ENCODE measurements around the gene EMILIN2. TPM values are rescaled to one million over a fixed set of nuclear protein-coding genes. Genes with fewer than 3 reads are reported as not detected.
A peak's percentile ranks its signal among the peaks of the same experiment; 100 is the strongest.

The EMILIN2 gene
- total RNA-seq, 1 experiment from 2014 or later = 0.06 TPM

GRCh38 chr18:2918761-2919550, 72.2 kb downstream of the EMILIN2 start:
- Histone ChIP-seq H3K4me3 (no peak overlapping the region), H3K4me1 (no peaks in the 10 kb centered on the region), H3K27ac (no peak overlapping the region), H3K27me3 (no peaks in the 10 kb centered on the region), H3K9me3 (replicated peaks) (no peaks in the 10 kb centered on the region), H3K36me3 (peaks cover 8% of the 10 kb centered on the region; the same call in 1 of the 2 replicates)
- DNase-seq = no peak

- no peak for DNase-seq
- no peaks in the 10 kb centered on the region for H3K27me3 ChIP-seq
- no peak overlapping the region for H3K27ac ChIP-seq
- H3K4me1 ChIP-seq = no peaks in the 10 kb centered on the region
- H3K4me3 ChIP-seq = no peak overlapping the region
- H3K9me3 ChIP-seq (replicated peaks) = no peaks in the 10 kb centered on the region
- H3K36me3 ChIP-seq = peaks cover 7% of the 10 kb centered on the region; the same call in 1 of the 2 replicates
Observed at GRCh38 chr18:2919600-2919999, 72.8 kb downstream of the EMILIN2 start.

DNA sequence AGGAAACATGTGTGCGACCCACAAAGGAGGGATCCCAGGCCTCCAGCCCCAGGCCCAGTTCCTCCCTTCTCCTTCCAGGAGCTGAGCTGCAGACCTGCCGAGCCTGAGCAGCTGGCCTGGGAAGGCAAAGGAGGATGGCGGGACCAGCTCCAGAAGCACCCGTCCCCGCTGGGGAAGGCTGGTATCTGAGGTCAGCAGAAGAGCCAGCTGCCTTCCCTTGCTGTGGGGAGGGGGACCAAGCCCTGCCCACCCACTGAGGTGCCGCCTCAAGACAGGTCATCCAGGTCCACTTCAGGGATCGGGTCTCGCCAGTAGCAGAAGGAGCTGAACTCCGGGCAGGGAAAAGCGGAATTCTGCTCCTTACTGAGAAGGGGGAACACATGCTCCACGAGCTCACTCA, 73.2 kb downstream of the EMILIN2 start:
- Histone ChIP-seq H3K27ac (no peak overlapping the region), H3K4me3 (no peak overlapping the region), H3K9me3 (replicated peaks) (no peaks in the 10 kb centered on the region), H3K27me3 (no peaks in the 10 kb centered on the region), H3K36me3 (peaks cover 7% of the 10 kb centered on the region; the same call in 1 of the 2 replicates), H3K4me1 (no peaks in the 10 kb centered on the region)
- DNase-seq = no peak

DNA sequence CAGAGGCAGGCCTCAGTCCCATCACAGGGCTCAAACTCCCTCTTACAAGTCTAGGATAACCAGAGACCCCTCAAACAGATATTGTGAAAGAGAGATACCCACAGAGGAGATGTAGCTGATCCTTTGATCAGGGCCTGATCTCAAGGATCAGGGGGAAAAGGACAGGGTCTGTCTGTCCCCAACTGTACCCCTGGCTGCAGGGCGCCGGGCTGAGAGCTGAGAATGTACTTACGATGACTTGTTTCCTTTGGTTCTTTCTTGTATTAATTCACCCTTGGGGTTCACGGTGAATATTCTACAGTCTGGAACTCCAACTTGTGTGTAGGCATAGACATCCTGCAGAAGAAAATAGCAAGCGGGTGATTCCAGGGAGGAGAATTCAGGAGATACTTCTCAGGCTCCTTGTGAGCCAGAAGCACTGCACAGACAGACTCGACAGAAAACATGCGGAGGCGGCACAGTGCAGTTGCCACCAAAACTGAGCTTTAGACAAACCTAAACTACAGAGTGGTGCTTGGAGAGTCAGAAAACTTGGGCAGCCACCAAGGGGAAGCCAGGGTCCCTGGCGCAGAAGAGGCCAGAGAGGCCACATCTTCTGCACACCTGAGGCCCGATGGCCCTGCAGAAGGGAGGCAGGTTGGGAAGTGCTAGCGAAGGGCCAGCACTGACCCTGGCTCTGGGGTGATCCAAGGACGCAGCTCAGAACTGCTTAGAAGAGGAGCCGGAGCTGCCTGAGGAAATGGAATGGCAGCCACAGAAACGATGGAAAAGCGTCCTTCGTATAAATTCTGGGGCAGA, 73.9 kb downstream of the EMILIN2 start:
- H3K36me3 ChIP-seq = peaks cover 7% of the 10 kb centered on the region; the same call in 1 of the 2 replicates
- no peaks in the 10 kb centered on the region for H3K4me1 ChIP-seq
- H3K27me3 ChIP-seq = no peaks in the 10 kb centered on the region
- H3K9me3 ChIP-seq (replicated peaks) = no peaks in the 10 kb centered on the region
- H3K27ac ChIP-seq = no peak overlapping the region
- DNase-seq = no peak
- no peak overlapping the region for H3K4me3 ChIP-seq

- Histone ChIP-seq H3K27me3 (no peaks in the 10 kb centered on the region), H3K4me1 (no peaks in the 10 kb centered on the region), H3K4me3 (no peak overlapping the region), H3K9me3 (replicated peaks) (no peaks in the 10 kb centered on the region), H3K27ac (no peak overlapping the region), H3K36me3 (peaks cover 7% of the 10 kb centered on the region; the same call in 1 of the 2 replicates)
- no peak for DNase-seq
Observed at GRCh38 chr18:2921778-2922177, 75.0 kb downstream of the EMILIN2 start.

DNA sequence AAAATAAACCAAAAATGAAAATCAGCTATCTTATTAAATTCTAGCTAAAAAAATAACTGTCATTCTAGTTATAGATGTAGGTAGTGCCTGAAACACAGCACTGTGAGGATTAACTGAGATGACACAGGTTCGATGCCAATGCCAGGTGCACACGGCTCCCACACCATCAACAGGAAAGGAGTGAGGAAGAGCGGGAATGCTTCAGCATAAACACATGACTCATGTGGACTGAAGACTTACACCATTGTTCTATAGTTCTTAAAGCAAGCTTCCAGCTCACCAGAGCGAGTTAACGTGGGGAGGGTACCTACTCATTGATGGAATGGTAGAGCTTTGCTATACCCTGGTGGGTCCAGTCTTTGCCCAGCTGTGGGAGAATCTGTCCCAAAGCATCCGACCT, 76.7 kb downstream of the EMILIN2 start:
- peaks cover 7% of the 10 kb centered on the region; the same call in 1 of the 2 replicates for H3K36me3 ChIP-seq
- H3K4me1 ChIP-seq = no peaks in the 10 kb centered on the region
- DNase-seq = no peak
- H3K27ac ChIP-seq = no peak overlapping the region
- H3K4me3 ChIP-seq = no peak overlapping the region
- no peaks in the 10 kb centered on the region for H3K9me3 ChIP-seq (replicated peaks)
- H3K27me3 ChIP-seq = no peaks in the 10 kb centered on the region

DNA sequence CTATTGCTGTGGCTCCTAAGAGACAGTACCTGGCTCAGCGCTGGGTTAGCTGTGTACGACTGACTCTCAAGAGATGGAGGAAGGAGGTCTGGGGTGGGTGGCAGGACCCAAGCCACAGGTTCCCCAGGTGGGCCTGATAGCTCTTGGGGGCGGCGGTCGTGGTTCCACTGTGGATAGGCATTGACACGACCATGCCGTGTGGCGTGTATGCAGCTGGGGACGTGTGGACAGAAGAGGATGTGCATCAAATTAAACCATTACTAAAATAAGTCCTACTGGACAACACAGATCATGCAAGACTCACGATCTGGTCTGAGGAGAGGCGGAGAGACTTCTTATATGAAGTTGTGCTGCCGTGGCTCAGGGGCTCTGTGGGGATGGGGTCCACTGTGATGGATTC, 78.1 kb downstream of the EMILIN2 start:
- DNase-seq = no peak
- no peaks in the 10 kb centered on the region for H3K9me3 ChIP-seq (replicated peaks)
- no peaks in the 10 kb centered on the region for H3K4me1 ChIP-seq
- H3K27ac ChIP-seq = no peak overlapping the region
- H3K27me3 ChIP-seq = no peaks in the 10 kb centered on the region
- H3K36me3 ChIP-seq = peaks cover 7% of the 10 kb centered on the region; the same call in 1 of the 2 replicates
- no peak overlapping the region for H3K4me3 ChIP-seq

- H3K4me1 ChIP-seq = no peaks in the 10 kb centered on the region
- peaks cover 7% of the 10 kb centered on the region; the same call in 1 of the 2 replicates for H3K36me3 ChIP-seq
- H3K27ac ChIP-seq = no peak overlapping the region
- no peaks in the 10 kb centered on the region for H3K9me3 ChIP-seq (replicated peaks)
- H3K4me3 ChIP-seq = no peak overlapping the region
- H3K27me3 ChIP-seq = no peaks in the 10 kb centered on the region
- no peak for DNase-seq
Observed at GRCh38 chr18:2926528-2926927, 79.7 kb downstream of the EMILIN2 start.

- no peaks in the 10 kb centered on the region for H3K9me3 ChIP-seq (replicated peaks)
- peaks cover 3% of the 10 kb centered on the region; the same call in 1 of the 2 replicates for H3K36me3 ChIP-seq
- no peak overlapping the region for H3K27ac ChIP-seq
- H3K27me3 ChIP-seq = no peaks in the 10 kb centered on the region
- H3K4me1 ChIP-seq = no peaks in the 10 kb centered on the region
- no peak for DNase-seq
- no peak overlapping the region for H3K4me3 ChIP-seq
Observed at GRCh38 chr18:2927745-2928144, 80.9 kb downstream of the EMILIN2 start.

DNA sequence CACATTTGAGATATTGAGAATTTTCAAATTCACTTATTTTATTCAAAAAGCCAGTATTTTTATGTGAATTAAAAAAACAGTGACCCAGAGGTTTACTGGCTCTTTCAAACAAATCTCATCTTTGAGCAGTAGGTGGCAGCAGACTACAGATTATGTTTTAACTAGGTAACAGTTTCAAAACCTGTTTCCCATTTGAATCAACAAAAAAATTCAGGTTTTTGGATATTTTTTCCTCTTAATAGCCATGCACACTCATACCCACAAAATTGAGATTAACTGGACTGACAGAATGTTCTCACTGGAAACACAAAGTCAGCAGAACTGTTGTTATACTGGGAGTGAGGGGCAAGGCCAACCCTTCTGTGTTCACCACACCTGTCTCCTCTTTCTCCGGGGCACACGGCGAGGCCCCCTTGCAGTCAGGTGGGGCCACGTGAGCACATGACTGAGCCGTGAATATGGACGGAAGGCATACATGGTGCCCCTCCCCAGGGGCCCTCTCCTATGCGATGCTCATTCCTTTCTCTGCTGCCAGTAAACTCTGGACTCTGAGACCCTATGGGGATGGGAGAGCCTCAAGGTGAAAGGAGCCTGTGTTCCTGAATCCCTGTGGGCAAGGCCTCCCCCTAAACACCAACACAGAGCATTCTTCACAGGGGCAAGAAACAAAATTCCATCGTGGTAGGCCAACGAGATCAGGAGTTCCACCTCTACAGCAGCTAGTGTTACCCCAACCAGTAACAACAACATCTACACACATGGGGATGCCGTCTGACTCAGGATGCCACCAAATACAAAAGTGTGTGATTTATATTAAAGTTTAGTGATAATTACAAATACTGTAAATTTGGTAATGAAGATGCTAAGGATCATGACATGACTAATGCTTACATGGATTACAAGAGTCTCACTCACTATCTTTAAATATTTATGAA, 85.7 kb downstream of the EMILIN2 start:
- Histone ChIP-seq H3K4me1 (no peaks in the 10 kb centered on the region), H3K27ac (no peak overlapping the region), H3K36me3 (peaks cover 6% of the 10 kb centered on the region), H3K27me3 (no peaks in the 10 kb centered on the region), H3K9me3 (replicated peaks) (no peaks in the 10 kb centered on the region), H3K4me3 (no peak overlapping the region)
- DNase-seq = peak; percentile 26 to 76

GRCh38 chr18:2933995-2934394, 87.2 kb downstream of the EMILIN2 start:
- Histone ChIP-seq H3K4me3 (no peak overlapping the region), H3K27me3 (no peaks in the 10 kb centered on the region), H3K9me3 (replicated peaks) (no peaks in the 10 kb centered on the region), H3K4me1 (no peaks in the 10 kb centered on the region), H3K27ac (no peak overlapping the region), H3K36me3 (peaks cover 11% of the 10 kb centered on the region)
- no peak for DNase-seq

DNA sequence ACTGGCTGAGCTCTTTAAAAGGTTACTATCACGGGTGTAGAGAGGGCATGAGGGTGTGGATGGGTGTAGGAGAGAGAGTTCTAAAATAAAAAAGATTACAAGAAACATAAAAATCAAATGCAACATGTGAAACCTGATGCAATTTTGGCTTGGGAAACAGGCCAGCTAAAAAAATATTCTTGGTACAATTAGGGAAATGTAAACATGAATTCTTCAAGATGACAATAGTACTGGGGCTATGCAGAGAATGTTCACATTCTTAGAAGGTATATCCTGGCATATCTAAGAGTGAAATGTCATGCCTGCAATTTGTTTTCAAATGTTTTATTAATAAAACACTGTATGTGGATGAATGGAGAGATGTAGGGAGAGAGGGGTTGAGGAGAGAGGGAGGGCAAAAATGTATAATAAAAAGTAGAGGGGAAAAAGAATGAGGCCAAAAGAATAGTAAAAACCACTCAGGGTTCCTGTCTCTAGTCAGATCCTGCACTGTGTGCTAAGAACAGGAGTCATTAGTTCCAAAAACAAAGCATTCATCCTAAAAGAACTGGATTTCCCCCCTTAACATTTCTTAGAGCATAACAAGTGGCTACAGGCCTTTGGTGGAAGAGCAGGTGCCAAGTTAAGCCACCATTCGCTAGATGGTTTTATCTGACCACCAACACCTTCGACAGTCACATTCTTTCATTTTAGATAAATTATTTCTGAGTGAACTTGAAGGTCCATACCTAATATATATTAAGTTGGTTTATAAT, 88.8 kb downstream of the EMILIN2 start:
- H3K36me3 ChIP-seq = peaks cover 11% of the 10 kb centered on the region
- DNase-seq = no peak
- no peaks in the 10 kb centered on the region for H3K27me3 ChIP-seq
- H3K9me3 ChIP-seq (replicated peaks) = no peaks in the 10 kb centered on the region
- no peak overlapping the region for H3K4me3 ChIP-seq
- H3K27ac ChIP-seq = no peak overlapping the region
- H3K4me1 ChIP-seq = no peaks in the 10 kb centered on the region

- no peak overlapping the region for H3K4me3 ChIP-seq
- H3K36me3 ChIP-seq = peaks cover 6% of the 10 kb centered on the region; the same call in 1 of the 2 replicates
- H3K27me3 ChIP-seq = no peaks in the 10 kb centered on the region
Observed at GRCh38 chr18:2939317-2939716, 92.5 kb downstream of the EMILIN2 start.

DNA sequence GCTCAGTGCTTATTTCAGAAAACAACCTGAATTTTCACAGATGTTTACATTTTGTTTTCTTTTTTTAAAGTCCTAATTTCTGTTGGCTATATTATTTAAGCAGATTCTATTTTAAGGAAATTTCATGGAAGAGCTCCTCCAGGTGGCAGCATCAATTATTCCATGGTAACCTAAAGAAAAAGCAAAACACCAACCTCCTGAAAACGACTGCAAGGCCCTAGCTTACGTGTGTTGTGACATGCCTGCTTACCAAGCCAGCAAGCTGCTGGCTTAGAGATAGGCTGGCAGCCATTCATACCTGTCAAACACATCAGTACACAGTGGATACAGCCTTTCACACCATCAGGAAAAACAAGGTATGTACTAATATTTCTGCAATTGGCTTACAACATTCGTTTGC, 101.2 kb downstream of the EMILIN2 start:
- no peaks in the 10 kb centered on the region for H3K4me1 ChIP-seq
- H3K27me3 ChIP-seq = no peaks in the 10 kb centered on the region
- peaks cover 8% of the 10 kb centered on the region for H3K36me3 ChIP-seq
- no peak overlapping the region for H3K27ac ChIP-seq
- no peak overlapping the region for H3K4me3 ChIP-seq
- peak in 1 of 2 experiments; percentile 5 for DNase-seq
- no peaks in the 10 kb centered on the region for H3K9me3 ChIP-seq (replicated peaks)

More at GRCh38 chr18:2939317-2939716, 92.5 kb downstream of the EMILIN2 start:
- Histone ChIP-seq H3K9me3 (replicated peaks) (no peaks in the 10 kb centered on the region), H3K4me1 (no peaks in the 10 kb centered on the region), H3K27ac (no peak overlapping the region)
- no peak for DNase-seq

All from SJCRH30 (cell line).